Posterior vena cava (tissue), 2 donors: ENCODE data around the gene ACAD9. TPM values are rescaled to one million over a fixed set of nuclear protein-coding genes. Genes with fewer than 3 reads are reported as not detected.
"Not testable (repeated sequence)": the region's sequence is repeated elsewhere in the genome, so short reads cannot be mapped to it uniquely, and the experiment has no call there.

Experiments used
- DNase-seq: peaks from one replicate; pipeline ENCODE4 v3.0.0-alpha.2; 2020; ENCODE audit warnings: low spot score
- intact Hi-C, 2 donors: fragments of 100-400 bp; cut with DNase I; formaldehyde crosslinking; loops; one replicate each; pipeline versions ENCODE4 v1.14.1 to v1.14.2; 2022 to 2023
- total RNA-seq, 2 donors: library from RNA; stranded (reverse); fragmentation: NEBNext Ultra II Directional; extraction: Animal tissue kit (Norgen Biotek cat#: 25700); gene quantifications; one replicate each; pipeline ENCODE4 v1.2.1, GENCODE V29; 2021
- donor health status: DM: yes; HTN: yes; CAD: no.
- donor health status: DM: yes; HTN: yes; CAD: no.

Gene ACAD9
- total RNA-seq, 2 donors from 2014 or later = 27.2 to 32.4 TPM

GRCh38 chr3:128880455-128880854 lies 1.0 kb downstream of the ACAD9 start:
- DNase-seq, intact Hi-C loops: not testable (repeated sequence)

- intact Hi-C loops = no loop called here
- DNase-seq = no peak
Measured at GRCh38 chr3:128881576-128881975, 2.2 kb downstream of the ACAD9 start.

GRCh38 chr3:128882719-128883118 lies 3.3 kb downstream of the ACAD9 start:
- intact Hi-C loops = no loop called here
- DNase-seq = no peak

- intact Hi-C loops = no loop called here
- DNase-seq = no peak
Measured at GRCh38 chr3:128884992-128885391, 5.6 kb downstream of the ACAD9 start.

- no peak for DNase-seq
- intact Hi-C loops = loop anchor here in 1 of 2 donors (2.0 kb wide), 1 partner anchor 41 kb away; no protein-coding TSS in a partner anchor
Measured at GRCh38 chr3:128889139-128889894, 9.9 kb downstream of the ACAD9 start.

GRCh38 chr3:128895843-128896697 lies 16.6 kb downstream of the ACAD9 start:
- intact Hi-C loops = no loop called here
- DNase-seq = no peak

- peak; percentile 52 for DNase-seq
- intact Hi-C loops = no loop called here
Measured at GRCh38 chr3:128902426-128902825, 23.0 kb downstream of the ACAD9 start.

- intact Hi-C loops = no loop called here
- peak; percentile 74 for DNase-seq
Measured at GRCh38 chr3:128903501-128903900, 24.1 kb downstream of the ACAD9 start.

GRCh38 chr3:128906031-128906803 lies 26.8 kb downstream of the ACAD9 start:
- peak; percentile 75 for DNase-seq
- intact Hi-C loops = no loop called here

- DNase-seq = peak; percentile 24
- intact Hi-C loops = no loop called here
Measured at GRCh38 chr3:128906804-128907525, 27.5 kb downstream of the ACAD9 start.

GRCh38 chr3:128907706-128908445 lies 28.5 kb downstream of the ACAD9 start:
- intact Hi-C loops = no loop called here

GRCh38 chr3:128908951-128909350 lies 29.5 kb downstream of the ACAD9 start:
- peak; percentile 58 for DNase-seq
- intact Hi-C loops = no loop called here

More at GRCh38 chr3:128907706-128908445, 28.5 kb downstream of the ACAD9 start:
- peak; percentile 60 for DNase-seq

GRCh38 chr3:128910006-128910405 lies 30.6 kb downstream of the ACAD9 start:
- intact Hi-C loops = no loop called here
- DNase-seq = peak; percentile 73

- intact Hi-C loops = no loop called here
- peak; percentile 24 for DNase-seq
Measured at GRCh38 chr3:128911911-128912310, 32.5 kb downstream of the ACAD9 start.

- intact Hi-C loops = no loop called here
- peak; percentile 61 for DNase-seq
Measured at GRCh38 chr3:128914966-128915645, 35.7 kb downstream of the ACAD9 start.

GRCh38 chr3:128917291-128917690 lies 37.9 kb downstream of the ACAD9 start:
- intact Hi-C loops = no loop called here
- no peak for DNase-seq

- DNase-seq = peak; percentile 25
- intact Hi-C loops = no loop called here
Measured at GRCh38 chr3:128919988-128920387, 40.6 kb downstream of the ACAD9 start.
